Left renal pelvis (tissue), 4 donors: ENCODE measurements around the gene ARL13B. TPM values are rescaled to one million over a fixed set of nuclear protein-coding genes. Genes with fewer than 3 reads are reported as not detected.
A peak's percentile ranks its signal among the peaks of the same experiment; 100 is the strongest.
"Not testable (repeated sequence)": the region's sequence is repeated elsewhere in the genome, so short reads cannot be mapped to it uniquely, and the experiment has no call there.

ENCODE experiments used
- DNase-seq, 4 donors: peaks; one replicate each; pipeline ENCODE4 v3.0.0-alpha.2; 2013; ENCODE audit warnings: low read depth in 4 of 4, low spot score in 3 of 4
- polyA plus RNA-seq, 4 donors: library from polyadenylated mRNA; unstranded; fragments of 120-200 nt; gene quantifications; one replicate each; pipeline ENCODE4 v1.2.1, GENCODE V29; 2013; ENCODE audit not compliant: insufficient read length in 4 of 4

ARL13B gene
- 10 to 100 TPM; 16.7 to 23.5 (median 20.5) TPM for polyA plus RNA-seq

DNA sequence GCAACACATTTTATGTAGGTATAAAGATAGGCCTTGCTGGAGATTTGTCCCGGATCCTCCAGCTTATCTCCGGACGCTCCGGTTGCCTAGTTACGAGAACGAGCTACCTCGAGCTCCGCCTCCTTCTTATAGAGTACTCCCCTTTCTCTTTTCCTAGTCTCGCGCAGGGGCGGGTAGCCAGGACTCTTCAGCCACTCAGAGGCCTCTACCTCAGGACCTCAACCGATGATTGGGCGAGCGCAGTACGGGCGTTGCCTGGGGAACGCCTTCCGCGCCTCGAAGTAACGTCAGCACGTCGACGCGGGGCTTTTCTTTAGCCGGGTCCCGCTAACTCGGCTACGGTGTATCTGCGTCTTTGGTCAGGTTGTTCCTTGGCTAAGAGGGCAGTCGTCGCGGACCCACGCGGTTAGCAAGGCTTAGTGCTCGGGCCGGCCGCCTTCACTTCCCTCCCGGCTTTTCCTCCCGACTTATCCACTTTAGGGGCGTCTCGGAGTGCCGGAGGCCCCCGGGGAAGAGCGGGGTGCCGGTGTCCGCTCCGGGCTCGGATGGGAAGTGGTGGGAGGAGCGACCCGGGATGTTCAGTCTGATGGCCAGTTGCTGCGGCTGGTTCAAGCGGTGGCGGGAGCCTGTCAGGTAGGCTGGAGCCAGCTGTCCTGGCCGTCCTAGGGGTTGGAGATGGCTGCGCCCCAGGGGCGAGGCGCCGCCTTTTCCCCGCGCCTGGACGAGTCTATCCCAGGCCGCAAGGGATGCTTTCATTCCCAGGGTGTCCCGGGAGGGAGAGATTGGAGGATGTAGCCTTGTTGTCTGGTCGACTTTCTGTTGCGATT is at the start of gene ARL13B:
Gene ARL13B, plus strand, starts transcription at position 306 of the 827 bp plus-strand sequence. Its CDS starts 269 bp downstream, at position 575.
- DNase-seq, result peak; percentile 90 to 95 (median 94)

DNA sequence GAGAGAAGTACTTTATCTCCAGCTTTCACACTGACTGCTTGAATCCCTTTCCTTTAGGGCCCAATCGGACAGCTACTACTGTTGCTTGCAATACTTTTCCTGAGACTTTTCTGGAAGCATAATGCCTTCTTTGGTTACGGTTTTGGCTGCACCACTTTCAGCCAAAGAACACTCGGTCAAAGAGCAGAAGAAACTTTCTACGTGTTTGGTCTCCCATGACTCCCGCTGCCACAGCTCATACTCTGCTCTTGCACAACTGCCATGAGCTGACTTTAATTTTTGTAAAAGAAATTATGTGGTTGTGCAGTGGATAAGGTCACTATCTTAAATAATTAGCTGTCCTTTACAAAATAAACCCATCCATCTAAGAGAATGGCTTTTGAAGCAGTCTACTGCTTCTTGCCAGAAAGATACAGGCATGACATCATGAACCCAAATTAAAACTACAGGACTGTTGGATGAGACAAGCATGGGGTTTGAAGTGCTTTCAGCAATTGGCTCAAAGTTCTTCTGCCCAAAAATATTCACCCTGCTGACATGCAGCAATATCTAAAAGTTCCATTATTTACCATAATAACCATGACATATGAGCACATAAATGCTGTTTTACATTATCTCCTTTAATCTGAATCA is 48.2 kb upstream of the ARL13B start:
- no peak for DNase-seq

- no peak for DNase-seq
These were observed 45.4 kb upstream of the ARL13B start for GRCh38 chr3:93934366-93935046.

GRCh38 chr3:93936549-93936948 is 43.4 kb upstream of the ARL13B start:
- no peak for DNase-seq

GRCh38 chr3:93937485-93937884 is 42.5 kb upstream of the ARL13B start:
- not testable (repeated sequence) for DNase-seq

DNA sequence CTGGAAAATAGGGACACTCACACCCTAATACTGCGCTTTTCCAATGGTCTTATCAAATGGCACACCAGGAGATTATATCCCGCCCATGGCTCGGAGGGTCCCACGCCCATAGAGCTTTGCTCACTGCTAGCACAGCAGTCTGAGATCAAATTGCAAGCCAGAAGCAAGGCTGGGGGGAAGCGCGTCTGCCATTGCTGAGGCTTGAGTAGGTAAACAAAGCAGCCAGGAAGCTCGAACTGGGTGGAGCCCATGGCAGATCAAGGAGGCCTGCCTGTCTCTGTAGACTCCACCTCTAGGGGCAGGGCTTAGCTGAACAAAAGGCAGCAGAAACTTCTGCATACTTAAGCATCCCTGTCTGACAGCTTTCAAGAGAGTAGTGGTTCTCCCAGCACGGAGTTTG is 30.0 kb upstream of the ARL13B start:
- DNase-seq, result not testable (repeated sequence)

- DNase-seq, result no peak
These were observed 18.9 kb upstream of the ARL13B start for GRCh38 chr3:93961026-93961425.

GRCh38 chr3:93961489-93961888 is 18.5 kb upstream of the ARL13B start:
- no peak for DNase-seq

GRCh38 chr3:93962798-93963197 is 17.2 kb upstream of the ARL13B start:
- no peak for DNase-seq

DNA sequence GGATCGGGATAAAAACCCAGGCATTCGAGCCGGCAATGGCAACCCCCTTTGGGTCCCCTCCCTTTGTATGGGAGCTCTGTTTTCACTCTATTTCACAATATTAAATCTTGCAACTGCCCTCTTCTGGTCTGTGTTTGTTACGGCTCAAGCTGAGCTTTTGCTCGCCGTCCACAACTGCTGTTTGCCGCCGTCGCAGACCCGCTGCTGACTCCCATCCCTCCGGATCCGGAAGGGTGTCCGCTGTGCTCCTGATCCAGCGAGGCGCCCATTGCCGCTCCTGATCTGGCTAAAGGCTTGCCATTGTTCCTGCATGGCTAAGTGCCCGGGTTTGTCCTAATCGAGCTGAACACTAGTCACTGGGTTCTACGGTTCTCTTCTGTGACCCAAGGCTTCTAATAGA is 14.8 kb upstream of the ARL13B start:
- DNase-seq, result not testable (repeated sequence)

GRCh38 chr3:93969443-93969842 is 10.5 kb upstream of the ARL13B start:
- DNase-seq, result no peak

- no peak for DNase-seq
These were observed 10.0 kb upstream of the ARL13B start for GRCh38 chr3:93969997-93970396.

GRCh38 chr3:93973131-93974126 is 6.5 kb upstream of the ARL13B start, which contains the start of gene PROS1:
Gene PROS1 (minus strand): TSS chr3:93973896. CDS start chr3:93973749, 147 bp downstream.
- peak; percentile 56 to 74 (median 67) for DNase-seq

- no peak for DNase-seq
These were observed 1.7 kb downstream of the ARL13B start for GRCh38 chr3:93981649-93982048.

DNA sequence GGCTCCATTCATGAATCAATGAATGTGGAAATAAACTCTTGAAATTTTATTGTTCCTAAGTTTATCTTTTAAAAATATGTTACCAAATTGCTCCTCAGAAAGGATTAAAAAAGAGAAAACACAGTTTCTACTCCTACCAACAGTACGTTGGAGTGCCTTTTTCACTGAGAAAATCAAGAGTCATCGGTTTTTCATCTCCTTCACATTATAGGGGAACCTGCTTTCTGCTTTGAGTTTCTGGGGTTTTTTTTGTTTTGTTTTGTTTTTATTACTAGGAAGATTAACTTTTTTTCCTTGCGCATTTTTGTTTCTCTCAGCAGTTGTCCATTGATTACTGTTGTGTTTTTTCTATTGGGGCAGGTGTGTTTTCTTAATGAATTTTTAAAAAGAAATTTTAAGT is 3.5 kb downstream of the ARL13B start:
- DNase-seq, result no peak

DNA sequence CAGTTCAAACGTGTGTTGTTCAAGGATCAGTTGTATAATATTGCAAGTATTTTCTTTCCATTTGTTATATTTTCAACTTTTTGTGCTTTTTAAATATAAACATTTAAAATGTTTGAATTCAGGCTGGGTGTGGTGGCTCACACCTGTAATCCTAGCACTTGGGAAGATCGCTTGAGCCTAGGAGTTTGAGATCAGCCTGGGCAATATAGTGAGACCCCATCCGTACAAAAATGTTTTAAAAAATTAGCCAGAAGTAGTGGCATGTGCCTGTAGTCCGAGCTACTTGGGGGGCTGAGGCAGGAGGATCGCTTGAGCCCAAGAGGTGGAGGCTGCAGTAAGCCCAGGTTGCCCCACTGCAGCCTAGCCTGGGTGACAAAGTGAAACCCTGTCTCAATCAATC is 4.7 kb downstream of the ARL13B start:
- no peak for DNase-seq

DNA sequence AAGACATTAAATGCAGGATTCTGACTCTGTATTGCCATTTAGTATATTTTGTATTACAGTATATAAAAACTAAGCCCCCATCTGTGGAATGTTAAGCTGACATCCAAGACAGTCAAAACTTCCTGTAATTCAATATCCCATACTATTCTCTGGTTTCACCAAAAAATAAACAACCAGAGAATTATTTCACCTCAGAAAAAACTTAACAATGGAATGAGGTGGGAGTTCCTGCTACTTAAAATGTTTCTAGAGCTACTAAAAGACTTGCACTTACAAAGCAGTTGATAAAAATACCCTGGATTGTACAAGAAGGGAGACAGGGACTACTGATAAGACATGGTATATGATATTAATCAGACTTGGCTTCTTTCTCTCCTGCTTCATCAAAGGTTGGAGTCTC is 8.3 kb downstream of the ARL13B start:
- no peak for DNase-seq

- no peak for DNase-seq
These were observed 8.8 kb downstream of the ARL13B start for GRCh38 chr3:93988764-93989163.

GRCh38 chr3:93989241-93989640 is 9.3 kb downstream of the ARL13B start:
- DNase-seq, result no peak

GRCh38 chr3:93991631-93992030 is 11.7 kb downstream of the ARL13B start:
- no peak for DNase-seq
